Measurements from ENCODE around the gene NELL2.

NELL2 gene

GRCh38 chr12:44465139-44465538, 411.0 kb downstream of the NELL2 start:
- DNase-seq (ENCODE audit: low read depth in 1 of 2, low spot score in 1 of 2), result no peak
- no peak for TF ChIP-seq REST (IDR thresholded peaks at IDR 0.05; ENCODE audit: insufficient replicate concordance, low read depth)
- TF ChIP-seq POLR2AphosphoS5 (IDR thresholded peaks at IDR 0.05; ENCODE audit: low read depth), result no peak
- no peak for TF ChIP-seq SPI1 (IDR thresholded peaks at IDR 0.05; ENCODE audit: borderline replicate concordance, low read depth)
- no peak for TF ChIP-seq CTCF (IDR thresholded peaks at IDR 0.05; ENCODE audit: insufficient read depth, low read length)
- TF ChIP-seq GABPA (IDR thresholded peaks at IDR 0.05; ENCODE audit: low read depth), result no peak
- Histone ChIP-seq H3K27ac (replicated peaks) (no peak overlapping the region), H3K27me3 (ENCODE audit: insufficient read depth, poor library complexity, severe bottlenecking) (no peaks in the 10 kb centered on the region), H3K4me3 (replicated peaks; ENCODE audit: insufficient read depth, low read length) (no peak overlapping the region)

GRCh38 chr12:44464180-44464579, 411.9 kb downstream of the NELL2 start:
- H3K27ac ChIP-seq (replicated peaks), result no peak overlapping the region
- no peak for TF ChIP-seq CTCF (IDR thresholded peaks at IDR 0.05; ENCODE audit: insufficient read depth, low read length)
- no peak for TF ChIP-seq GABPA (IDR thresholded peaks at IDR 0.05; ENCODE audit: low read depth)
- TF ChIP-seq SPI1 (IDR thresholded peaks at IDR 0.05; ENCODE audit: borderline replicate concordance, low read depth), result no peak
- no peaks in the 10 kb centered on the region for H3K27me3 ChIP-seq (ENCODE audit: insufficient read depth, poor library complexity, severe bottlenecking)
- no peak overlapping the region for H3K4me3 ChIP-seq (replicated peaks; ENCODE audit: insufficient read depth, low read length)
- DNase-seq (ENCODE audit: low read depth in 1 of 2, low spot score in 1 of 2), result no peak

GRCh38 chr12:44462729-44463128, 413.4 kb downstream of the NELL2 start:
- no peak for DNase-seq (ENCODE audit: low read depth in 1 of 2, low spot score in 1 of 2)
- no peak overlapping the region for H3K27ac ChIP-seq (replicated peaks)
- TF ChIP-seq REST (IDR thresholded peaks at IDR 0.05; ENCODE audit: insufficient replicate concordance, low read depth), result no peak
- TF ChIP-seq CTCF (IDR thresholded peaks at IDR 0.05; ENCODE audit: insufficient read depth, low read length), result no peak
- no peak for TF ChIP-seq GABPA (IDR thresholded peaks at IDR 0.05; ENCODE audit: low read depth)
- TF ChIP-seq POLR2AphosphoS5 (IDR thresholded peaks at IDR 0.05; ENCODE audit: low read depth), result no peak
- TF ChIP-seq SPI1 (IDR thresholded peaks at IDR 0.05; ENCODE audit: borderline replicate concordance, low read depth), result no peak
- H3K27me3 ChIP-seq (ENCODE audit: insufficient read depth, poor library complexity, severe bottlenecking), result no peaks in the 10 kb centered on the region
- H3K4me3 ChIP-seq (replicated peaks; ENCODE audit: insufficient read depth, low read length), result no peak overlapping the region

GRCh38 chr12:44460261-44460660, 415.9 kb downstream of the NELL2 start:
- DNase-seq (ENCODE audit: low read depth in 1 of 2, low spot score in 1 of 2), result no peak
- TF ChIP-seq CTCF (IDR thresholded peaks at IDR 0.05; ENCODE audit: insufficient read depth, low read length) (no peak), SPI1 (IDR thresholded peaks at IDR 0.05; ENCODE audit: borderline replicate concordance, low read depth) (no peak), POLR2AphosphoS5 (IDR thresholded peaks at IDR 0.05; ENCODE audit: low read depth) (no peak), GABPA (IDR thresholded peaks at IDR 0.05; ENCODE audit: low read depth) (no peak), REST (IDR thresholded peaks at IDR 0.05; ENCODE audit: insufficient replicate concordance, low read depth) (no peak)
- H3K27ac ChIP-seq (replicated peaks), result no peak overlapping the region
- no peak overlapping the region for H3K4me3 ChIP-seq (replicated peaks; ENCODE audit: insufficient read depth, low read length)
- no peaks in the 10 kb centered on the region for H3K27me3 ChIP-seq (ENCODE audit: insufficient read depth, poor library complexity, severe bottlenecking)
